Neural cell (in vitro differentiated cells): Measurements from ENCODE around the gene CDH4.

Experiments
- CTCF ChIP-seq: fragments of 450-650 bp; IDR thresholded peaks from 2 replicates; pipeline ENCODE4 v1.5.1; 2014; ENCODE audit warnings: antibody characterized with exemption, mild to moderate bottlenecking, moderate library complexity; ENCODE audit not compliant: poor library complexity, severe bottlenecking
- EP300 ChIP-seq: fragments of 450-650 bp; conservative IDR thresholded peaks from 2 replicates; pipeline ENCODE4 v1.6.1; 2014; ENCODE audit warnings: antibody characterized with exemption, mild to moderate bottlenecking, moderate library complexity; ENCODE audit not compliant: poor library complexity, severe bottlenecking
- EZH2 ChIP-seq: fragments of 200-600, 300-800 bp; shearing (Covaris generic), sonication (generic); IDR thresholded peaks from 2 replicates; pipeline ENCODE4 v1.6.1; 2014; ENCODE audit warnings: antibody characterized with exemption, low read length, borderline replicate concordance, mild to moderate bottlenecking; ENCODE audit not compliant: insufficient read depth, poor library complexity, severe bottlenecking
- MXI1 ChIP-seq: fragments of 450-650 bp; conservative IDR thresholded peaks from 2 replicates; pipeline ENCODE4 v1.6.1; 2014; ENCODE audit warnings: antibody characterized with exemption, mild to moderate bottlenecking; ENCODE audit not compliant: poor library complexity, severe bottlenecking
- POLR2AphosphoS5 ChIP-seq: IDR thresholded peaks from 2 replicates; pipeline ENCODE4 v1.6.1; 2012
- RAD21 ChIP-seq: fragments of 450-650 bp; conservative IDR thresholded peaks from 2 replicates; pipeline ENCODE4 v1.6.1; 2014; ENCODE audit warnings: antibody characterized with exemption, mild to moderate bottlenecking, moderate library complexity
- REST ChIP-seq: IDR thresholded peaks from 2 replicates; pipeline ENCODE4 v1.6.1; 2012; ENCODE audit warnings: borderline replicate concordance
- SMC3 ChIP-seq: fragments of 450-650 bp; conservative IDR thresholded peaks from 2 replicates; pipeline ENCODE4 v1.6.1; 2014; ENCODE audit warnings: antibody characterized with exemption, mild to moderate bottlenecking, moderate library complexity; ENCODE audit not compliant: poor library complexity
- TAF1 ChIP-seq: IDR thresholded peaks from 2 replicates; pipeline ENCODE4 v1.6.1; 2012; ENCODE audit warnings: low read depth

GRCh38 chr20:61426352-61426751 lies 174.3 kb downstream of the CDH4 start:
- TF ChIP-seq CTCF (no peak), REST (no peak), RAD21 (no peak), POLR2AphosphoS5 (no peak), EP300 (no peak), EZH2 (no peak), TAF1 (no peak), MXI1 (no peak), SMC3 (peak; percentile 23)
